T follicular helper cell (primary cell): ENCODE results near the gene TIMP3.

Experiments
- DNase-seq: peaks from one replicate; pipeline ENCODE4 v3.0.0-alpha.2; 2020; ENCODE audit warnings: low read depth

Gene TIMP3

GRCh38 chr22:32785321-32786026 is 16.0 kb upstream of the TIMP3 start:
- DNase-seq, result no peak

- DNase-seq, result no peak
Observed at GRCh38 chr22:32786027-32786418, 15.5 kb upstream of the TIMP3 start.

GRCh38 chr22:32788904-32789624 is 12.4 kb upstream of the TIMP3 start:
- no peak for DNase-seq

GRCh38 chr22:32789797-32790620 is 11.5 kb upstream of the TIMP3 start:
- DNase-seq, result no peak

DNA sequence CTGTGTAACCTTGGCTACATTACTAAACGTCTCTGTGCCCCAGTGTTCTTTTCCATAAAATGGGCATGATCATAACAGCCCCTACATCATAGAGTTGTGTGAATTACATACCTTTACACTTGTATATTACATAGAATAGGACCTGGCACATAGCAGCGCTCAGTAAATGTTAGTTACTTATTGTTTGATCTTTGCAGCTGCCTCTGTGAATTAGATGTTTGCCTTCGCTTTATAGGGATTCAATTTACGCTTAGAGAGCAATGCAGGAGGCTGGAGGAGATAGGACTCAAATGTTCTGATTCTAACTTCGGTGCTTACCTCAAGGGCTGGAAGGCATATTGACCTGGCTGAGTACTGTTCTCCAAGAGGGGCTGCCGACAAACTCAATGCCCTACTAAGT is 10.4 kb upstream of the TIMP3 start:
- DNase-seq, result no peak

GRCh38 chr22:32791485-32791884 is 10.0 kb upstream of the TIMP3 start:
- DNase-seq, result no peak

DNA sequence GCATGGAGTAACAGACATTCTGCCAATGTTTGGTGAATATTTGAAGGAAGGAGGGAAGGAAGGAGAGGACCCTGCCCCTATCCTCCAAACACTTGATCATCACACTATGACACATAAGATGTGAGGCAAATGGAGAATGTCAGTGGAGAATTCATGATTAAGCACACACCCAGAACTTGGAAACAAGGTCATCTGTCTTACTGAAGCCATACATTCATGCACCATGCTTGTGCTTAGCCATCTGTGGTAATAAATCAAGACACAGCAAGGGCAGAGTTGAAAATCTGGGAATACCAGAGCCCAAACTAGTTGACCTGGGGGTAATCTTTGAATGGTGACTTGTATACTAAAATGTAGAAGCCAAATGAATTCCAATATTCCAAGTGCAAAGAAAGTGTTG is 7.9 kb upstream of the TIMP3 start:
- no peak for DNase-seq

DNA sequence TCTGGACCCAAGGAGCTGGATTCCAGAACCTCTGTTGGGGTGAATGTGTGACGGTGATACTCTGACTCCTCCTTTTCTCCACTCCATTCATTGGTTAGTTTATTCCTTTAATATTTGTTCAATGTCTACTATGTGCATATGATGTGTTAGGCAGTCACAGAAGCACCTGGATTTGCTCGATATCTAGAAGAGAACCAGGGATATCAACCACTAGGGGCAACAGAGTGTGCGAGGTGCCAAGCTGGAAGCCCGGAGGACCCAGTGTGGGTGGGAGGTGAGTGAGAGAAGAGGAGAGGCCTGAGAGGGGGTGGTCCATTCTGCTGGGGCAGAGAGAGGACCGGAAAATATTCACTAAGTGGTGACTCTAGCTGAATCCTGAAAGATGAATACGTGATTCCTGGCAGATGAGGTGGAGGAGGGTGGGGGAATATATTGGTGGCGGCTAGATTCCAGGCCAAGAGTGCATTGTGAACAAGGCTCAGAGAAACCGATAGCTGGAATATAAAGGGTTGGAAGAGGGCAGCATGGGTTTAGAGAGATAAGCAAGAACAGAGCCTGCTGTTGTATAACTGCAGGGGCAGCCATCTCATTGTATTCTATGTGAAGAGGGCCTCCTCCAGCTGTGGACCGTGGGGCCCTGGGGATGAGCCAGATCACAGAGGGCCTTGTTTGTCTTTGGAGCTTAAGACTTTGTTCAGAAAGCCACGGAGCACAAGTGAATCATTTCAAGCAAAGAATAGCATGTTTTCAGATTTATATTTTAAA is 6.9 kb upstream of the TIMP3 start:
- DNase-seq, result no peak

DNA sequence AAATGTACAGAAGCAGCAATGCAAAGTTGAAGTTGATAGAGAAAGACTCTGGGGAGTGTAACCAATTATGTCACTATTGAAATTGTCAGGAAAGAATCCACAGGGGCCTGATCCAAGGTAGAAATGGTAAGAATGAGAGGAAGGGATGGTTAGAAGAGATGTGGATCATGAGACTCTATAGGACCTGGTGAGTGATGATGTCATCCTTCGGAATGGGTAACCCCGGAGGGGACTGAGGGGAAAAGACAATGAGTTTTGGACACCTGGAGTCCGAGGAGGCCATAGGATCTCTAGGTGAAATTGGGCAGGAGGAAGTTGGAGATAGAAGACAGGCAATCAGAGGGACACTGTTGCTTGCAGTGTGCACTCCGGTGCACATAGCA is 6.3 kb upstream of the TIMP3 start:
- DNase-seq, result no peak

GRCh38 chr22:32796865-32797573 is 4.5 kb upstream of the TIMP3 start:
- DNase-seq, result peak; percentile 26

DNA sequence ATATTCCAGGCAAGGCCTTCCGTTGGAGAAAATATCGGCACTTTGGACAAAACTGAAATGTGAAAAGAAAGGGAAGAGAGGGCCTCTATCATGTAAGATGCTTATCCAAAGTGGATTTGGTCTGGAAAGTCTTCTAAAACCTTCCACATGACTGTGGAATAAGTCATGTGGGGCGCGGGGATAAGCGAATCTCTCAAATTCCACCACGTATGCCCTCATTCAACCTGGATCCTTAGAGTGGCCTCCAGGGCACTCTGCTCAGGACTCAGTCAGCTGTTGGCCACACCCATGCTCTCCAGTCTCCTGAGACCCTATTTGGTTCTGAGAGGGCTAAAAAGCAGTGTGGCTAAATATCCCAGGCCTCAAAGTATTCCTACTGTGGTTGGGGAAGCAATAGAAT is 2.0 kb upstream of the TIMP3 start:
- no peak for DNase-seq

DNA sequence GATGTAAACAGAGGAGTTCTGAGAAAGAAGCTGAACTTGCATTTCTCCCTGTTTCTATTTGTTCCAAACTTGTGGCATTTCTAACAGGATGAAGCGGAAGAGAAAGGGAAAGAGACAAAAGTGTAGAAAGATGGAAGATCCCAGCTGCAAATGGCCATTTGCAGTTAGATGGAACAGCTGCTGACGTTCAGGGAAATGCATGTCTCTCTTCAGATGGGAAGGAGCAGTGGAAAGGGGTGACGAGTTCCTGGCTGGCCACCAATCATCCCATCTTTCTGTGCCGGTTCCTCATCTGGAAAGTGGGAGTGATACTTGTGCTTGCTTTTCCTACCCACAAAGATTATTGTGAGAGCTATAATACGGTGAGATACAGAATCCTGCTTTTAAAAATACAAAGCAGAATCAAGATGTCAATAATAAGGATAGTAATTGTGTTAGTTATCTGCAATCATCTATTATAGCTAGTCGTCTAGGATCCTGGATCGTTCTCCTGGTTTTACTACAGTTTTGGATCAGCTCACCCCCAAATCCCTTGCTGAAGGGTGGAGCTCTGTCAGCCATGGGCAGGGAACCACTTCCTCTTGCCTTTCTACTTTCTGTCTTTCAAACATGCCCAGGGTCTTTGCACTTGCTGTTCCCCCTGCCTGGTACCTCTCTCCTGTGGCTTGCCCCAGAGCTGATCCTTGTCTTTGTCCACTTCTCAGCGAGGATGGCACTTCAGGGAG is 1.2 kb upstream of the TIMP3 start:
- no peak for DNase-seq

- DNase-seq, result no peak
Observed at GRCh38 chr22:32800994-32801536, 440 bp upstream of the TIMP3 start.

GRCh38 chr22:32802237-32802765 is 796 bp downstream of the TIMP3 start:
- DNase-seq, result no peak

DNA sequence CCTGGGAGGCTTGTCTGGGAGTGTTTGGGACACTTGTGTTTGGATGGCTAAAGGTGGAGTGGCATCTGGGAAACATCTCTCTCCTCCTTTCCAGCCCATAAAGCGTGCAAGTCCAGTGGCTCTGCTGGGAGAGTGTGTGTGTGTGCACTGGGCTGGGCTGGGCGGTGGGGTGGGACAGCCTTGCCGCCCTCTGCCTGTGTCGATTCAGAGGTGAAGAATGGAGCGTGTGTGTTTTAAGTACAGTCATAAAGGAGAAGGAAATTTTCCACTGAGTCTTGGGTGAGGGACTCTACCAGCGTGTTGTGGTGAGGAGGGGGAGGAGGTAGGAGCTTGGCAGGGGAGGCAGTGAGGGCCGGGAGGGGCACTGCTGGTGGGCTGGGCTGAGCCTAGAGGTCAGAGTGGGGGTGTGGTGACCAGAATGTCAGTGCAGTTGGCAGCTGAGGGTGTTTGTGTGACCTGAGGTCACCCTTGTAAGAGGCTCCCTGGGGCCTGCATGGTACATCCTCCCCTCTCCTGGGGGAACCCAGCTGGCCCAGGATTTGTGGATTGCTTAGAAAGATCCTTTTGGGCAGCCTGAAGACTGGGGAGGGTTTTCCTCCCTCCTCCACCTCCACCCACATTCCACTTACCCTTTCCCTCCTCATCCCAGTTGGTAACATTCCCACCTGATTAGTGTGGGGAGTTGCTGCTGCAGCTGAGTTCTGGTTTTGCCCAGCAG is 1.7 kb downstream of the TIMP3 start:
- DNase-seq, result no peak

DNA sequence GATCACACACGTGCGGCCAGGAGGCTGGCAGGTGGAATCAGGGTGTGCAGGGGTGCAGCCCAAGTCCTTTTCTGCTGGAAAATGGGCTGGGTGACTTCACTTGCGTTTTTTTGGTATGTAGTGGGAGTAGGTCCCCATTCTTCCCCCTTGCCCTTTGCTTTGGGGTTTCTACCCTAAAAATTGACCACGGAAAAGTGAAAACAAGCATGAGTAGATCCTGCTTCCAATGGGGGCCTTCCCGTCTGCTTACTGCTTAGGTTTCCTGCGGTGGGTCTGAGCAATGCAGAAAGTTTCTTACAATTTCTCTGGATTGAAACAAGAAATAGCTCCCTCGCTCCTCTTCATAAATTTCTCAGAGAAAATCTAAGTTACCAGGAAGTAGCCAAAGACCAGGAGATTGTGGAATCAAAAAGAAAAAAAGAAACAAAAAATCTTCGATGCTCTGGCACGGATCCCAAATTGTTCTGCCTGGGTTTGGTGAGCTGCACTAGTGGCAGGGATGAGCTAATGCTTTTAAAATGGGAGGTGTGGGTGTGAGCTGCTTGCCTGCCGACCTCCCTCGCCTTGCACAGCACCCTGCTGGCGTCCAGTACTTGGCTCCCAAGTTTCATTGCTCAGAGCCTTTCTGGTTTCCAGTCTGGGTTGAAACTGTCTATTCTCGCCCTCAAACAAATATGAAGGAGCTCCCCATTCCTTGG is 2.4 kb downstream of the TIMP3 start:
- DNase-seq, result no peak

GRCh38 chr22:32804531-32805360 is 3.2 kb downstream of the TIMP3 start:
- DNase-seq, result no peak

- no peak for DNase-seq
Observed at GRCh38 chr22:32805361-32805881, 3.9 kb downstream of the TIMP3 start.
